K562 (cell line): Measurements from ENCODE around the gene RACGAP1. TPM values are rescaled to one million over a fixed set of nuclear protein-coding genes. Genes with fewer than 3 reads are reported as not detected.

Experiments
- ATAC-seq: fragments of 200-7000 bp; cut with Tn5 transposase; 3 replicates; pipeline ENCODE4 v1.9.1; 2020; ENCODE audit warnings: moderate library complexity
- BruUV-seq: library from RNA; stranded (reverse); fragments of 400-500 nt; replicated peaks from 2 replicates; lab custom pipeline; 2021; lab: Mats Ljungman, UMichigan
- CTCF ChIA-PET: fragments of 300-600 bp; formaldehyde crosslinking; extraction: SDS; loops from one replicate; lab custom pipeline; 2021; ENCODE audit warnings: low intra/inter-chr PET ratio; lab: Yijun Ruan, JAX
- POLR2A ChIA-PET: fragments of 300-600, 350-650 bp; sonication (Branson Sonifier 250); formaldehyde crosslinking; extraction: SDS; loops from one replicate; lab custom pipeline; 2021; ENCODE audit warnings: antibody characterized with exemption, inconsistent platforms; lab: Yijun Ruan, JAX
- DNase-seq, 4 experiments: peaks; one replicate each; pipeline versions ENCODE4 v3.0.0 to v3.0.0-alpha.2; 2011 to 2018; ENCODE audit warnings: low spot score in 3 of 4, mixed read lengths in 3 of 4; ENCODE audit errors: extremely low read depth in 1 of 4
- FAIRE-seq: peaks from 2 replicates; lab custom pipeline; 2011; peaks lifted over from hg19 to GRCh38; lab: Jason Lieb, UNC
- H2AFZ ChIP-seq: 2 replicates; pipeline ENCODE4 v1.6.0; 2011; ENCODE audit warnings: low read depth, low read length, control low read depth, inconsistent platforms
- H3K27ac ChIP-seq: fragments of 200-600 bp; 3 replicates; pipeline ENCODE4 v1.8.0; 2011; ENCODE audit warnings: low read depth, mild to moderate bottlenecking, control low read depth, inconsistent platforms, low read length, moderate library complexity, mixed read lengths; ENCODE audit errors: extremely low read depth
- H3K27me3 ChIP-seq, 2 experiments: fragments of 300-600 bp in 1 of 2; 2 replicates in 1 of 2; 3 replicates in 1 of 2; pipeline versions ENCODE4 v1.6.0 to v1.8.0; 2011; ENCODE audit warnings: inconsistent platforms in 2 of 2, low read length in 2 of 2, mild to moderate bottlenecking in 1 of 2, mixed read lengths in 1 of 2, moderate library complexity in 1 of 2; ENCODE audit not compliant: control insufficient read depth in 2 of 2, insufficient read depth in 2 of 2
- H3K36me3 ChIP-seq: fragments of 300-600 bp; 3 replicates; pipeline ENCODE4 v1.8.0; 2011; ENCODE audit warnings: mild to moderate bottlenecking, low read length, inconsistent platforms; ENCODE audit not compliant: control insufficient read depth, insufficient read depth
- H3K4me1 ChIP-seq, 2 experiments: fragments of 200-600 bp in 1 of 2; replicated peaks in 1 of 2; 2 replicates in 1 of 2; 3 replicates in 1 of 2; pipeline versions ENCODE4 v1.5.1 to v1.8.0; 2011; ENCODE audit warnings: inconsistent platforms in 2 of 2, low read length in 2 of 2, mild to moderate bottlenecking in 1 of 2, mixed read lengths in 1 of 2, moderate library complexity in 1 of 2; ENCODE audit not compliant: control insufficient read depth in 2 of 2, insufficient read depth in 2 of 2
- H3K4me2 ChIP-seq: 2 replicates; pipeline ENCODE4 v1.6.1; 2011; ENCODE audit warnings: low read length, control low read depth, inconsistent platforms, mixed read lengths; ENCODE audit not compliant: insufficient read depth
- H3K4me3 ChIP-seq: fragments of 200-600 bp; sonication (generic), shearing (Covaris generic); 2 replicates; pipeline ENCODE4 v1.5.1; 2016; ENCODE audit warnings: control low read depth, inconsistent platforms
- H3K79me2 ChIP-seq: fragments of 200-600 bp; 3 replicates; pipeline ENCODE4 v1.8.0; 2011; ENCODE audit warnings: low read length, inconsistent platforms; ENCODE audit not compliant: control insufficient read depth, insufficient read depth
- H3K9ac ChIP-seq, 2 experiments: 2 replicates each; pipeline versions ENCODE4 v1.6.0 to v1.6.1; 2011; ENCODE audit warnings: low read depth in 2 of 2, low read length in 2 of 2, control low read depth in 1 of 2, inconsistent platforms in 1 of 2, mild to moderate bottlenecking in 1 of 2, mixed read lengths in 1 of 2; ENCODE audit not compliant: insufficient read depth in 1 of 2
- H3K9me1 ChIP-seq: one replicate; pipeline ENCODE4 v1.6.0; 2011; ENCODE audit warnings: inconsistent platforms, mild to moderate bottlenecking, low read length, moderate library complexity; ENCODE audit not compliant: control insufficient read depth, insufficient read depth
- H3K9me3 ChIP-seq: replicated peaks from 2 replicates; pipeline ENCODE4 v1.5.1; 2011; ENCODE audit warnings: low read depth, low read length, inconsistent platforms; ENCODE audit not compliant: control insufficient read depth, insufficient read depth
- H4K20me1 ChIP-seq: replicated peaks from 2 replicates; pipeline ENCODE4 v1.6.1; 2011; ENCODE audit warnings: low read length, inconsistent platforms, mixed read lengths; ENCODE audit not compliant: control insufficient read depth, insufficient read depth
- CHD4 ChIP-seq: fragments of 200-600 bp; sonication (generic); IDR thresholded peaks from 3 replicates; pipeline ENCODE4 v1.6.1; 2012; ENCODE audit warnings: low read depth, mild to moderate bottlenecking, mixed read lengths, low read length, inconsistent platforms; ENCODE audit not compliant: insufficient read depth, insufficient replicate concordance, poor library complexity, severe bottlenecking
- HNRNPUL1 ChIP-seq: fragments of 200-400 bp; formaldehyde crosslinking; IDR thresholded peaks from 2 replicates; pipeline ENCODE4 v1.6.1; 2017; ENCODE audit warnings: low read length
- RHOXF2B ChIP-seq: fragments of 250-450 bp; sonication (Bioruptor Pico); conservative IDR thresholded peaks from 2 replicates; pipeline ENCODE4 v1.5.1; 2021
- RUNX1 ChIP-seq: sonication (generic); IDR thresholded peaks from 2 replicates; pipeline ENCODE4 v1.6.1; 2016; ENCODE audit warnings: antibody characterized with exemption, low read depth
- WGBS: fragments of 100-300 bp; shearing (Covaris generic); methylation state at CpG from one replicate; pipeline ENCODE4 v1.1.6; 2016; ENCODE audit warnings: low coverage, mixed read lengths; ENCODE audit not compliant: insufficient coverage; ENCODE audit errors: missing lambda C conversion rate; 5-methylcytosine and 5-hydroxymethylcytosine counted together
- in situ Hi-C: fragments of 300-500 bp; cut with MboI; formaldehyde crosslinking; loops from 4 replicates; pipeline ENCODE4 v1.15.0; 2018; ENCODE audit warnings: inconsistent platforms, mixed read lengths
- intact Hi-C: fragments of 100-400 bp; cut with micrococcal nuclease; formaldehyde crosslinking; loops from 2 replicates; pipeline ENCODE4 v1.14.2; 2022
- polyA plus RNA-seq, 8 experiments: library from polyadenylated mRNA; depleted of rRNA in 4 of 8; stranded (reverse) in 5 of 8; unstranded in 3 of 8; fragments of >200 nt; fragmentation: Nextera tagmentation in 2 of 8; fragmentation: Illumina TruSeq in 1 of 8; extraction: Ambion mirVana in 2 of 8; extraction: Trizol in 1 of 8; gene quantifications; 2 replicates each; pipeline versions ENCODE4 v1.2.1 to v1.2.3, GENCODE V29; 2011 to 2014; ENCODE audit warnings: inconsistent platforms in 1 of 8, missing spikeins in 1 of 8
- total RNA-seq, 7 experiments: library from RNA; depleted of rRNA in 6 of 7; stranded (reverse); fragments of >200 nt in 6 of 7; fragmentation: Illumina TruSeq in 2 of 7; extraction: Trizol in 2 of 7; gene quantifications; 2 replicates each; pipeline versions ENCODE4 v1.2.1 to v1.2.3, GENCODE V29; 2011 to 2021; ENCODE audit warnings: low replicate concordance in 1 of 7
- TF ChIP-seq, protein P1 (sequence below), 2 experiments: fragments of 150-350 bp in 1 of 2; IDR thresholded peaks; 2 replicates each; pipeline ENCODE4 v1.6.1; 2012 to 2016; ENCODE audit warnings: low read depth in 2 of 2, low read length in 2 of 2, mild to moderate bottlenecking in 1 of 2, moderate library complexity in 1 of 2

Gene RACGAP1
- total and polyA plus RNA-seq, 9 of the 15 experiments (the other 6 are each of a cell fraction or from before 2014, with no cell fraction given): 56.4 to 92.9 (median 71.8) TPM

DNA sequence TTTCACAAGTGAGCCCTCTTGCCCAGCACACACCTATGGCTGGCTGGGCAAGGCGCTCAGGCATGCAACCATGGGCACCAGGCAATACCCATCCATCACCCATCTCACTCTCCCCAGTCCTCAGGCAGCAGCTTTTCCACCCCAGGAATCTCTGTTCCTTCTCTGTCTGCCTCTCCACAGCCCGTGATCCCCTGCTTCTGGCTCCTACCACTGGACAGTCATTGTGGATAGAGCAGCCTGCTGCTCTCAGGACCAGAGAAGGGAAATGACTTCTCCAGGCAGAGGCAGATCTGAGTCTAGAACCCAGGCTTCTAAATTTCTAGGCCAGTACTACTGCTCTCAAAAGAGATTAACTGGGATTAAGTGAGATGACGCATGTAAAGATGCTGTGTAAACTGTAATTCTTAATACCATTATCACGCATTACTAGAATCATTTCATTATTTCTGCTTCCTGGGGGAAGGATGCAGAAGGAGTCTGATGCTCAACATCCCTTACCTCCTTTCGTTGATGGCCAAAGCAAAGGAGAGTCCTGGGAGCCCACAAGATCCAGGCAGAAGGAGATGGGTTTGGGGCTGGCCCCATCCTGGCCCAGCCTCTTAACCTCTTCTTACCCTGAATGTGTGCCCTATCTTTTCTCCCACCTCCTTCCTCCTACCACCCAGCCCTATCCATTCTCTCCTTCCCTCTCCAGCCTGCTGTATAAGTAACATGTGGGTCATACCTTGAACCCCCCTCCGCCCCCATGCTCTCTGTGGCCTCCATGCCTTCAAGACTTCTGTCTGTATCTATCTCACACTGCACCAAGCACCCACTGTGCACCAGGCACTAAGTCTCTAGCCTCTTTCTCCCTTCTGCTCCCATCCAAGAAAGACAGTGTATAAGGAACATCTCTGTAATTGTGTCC is 68.4 kb downstream of the RACGAP1 start:
- WGBS: 3% methylated on average over 5 of the region's 6 CpGs
- H3K4me3 ChIP-seq: no peak overlapping the region

More for the DNA sequence above, 68.4 kb downstream of the RACGAP1 start:
- FAIRE-seq (no peak), DNase-seq (no peak), ATAC-seq (no peak)
- intact Hi-C loops (no loop called here), in situ Hi-C loops (no loop called here)
- ChIA-PET POLR2A (interaction anchor here (0.7 kb wide), 1 partner anchor 11 kb away, joined by 4 read pairs; no protein-coding TSS in a partner anchor), CTCF (no interaction called here)
- Histone ChIP-seq H3K27ac (no peak overlapping the region), H3K9me1 (no peaks in the 10 kb centered on the region), H3K9ac (no peak overlapping the region), H3K27me3 (peaks cover 11 to 43% of the 10 kb centered on the region in 2 experiments; a peak in 4 of 5 replicates), H3K36me3 (no peaks in the 10 kb centered on the region), H2AFZ (no peak overlapping the region), H3K4me2 (no peak overlapping the region), H3K4me1 (peaks cover 0 to 21% of the 10 kb centered on the region in 2 experiments; a peak in 1 of 5 replicates), H3K79me2 (no peaks in the 10 kb centered on the region), H4K20me1 (no peaks in the 10 kb centered on the region), H3K9me3 (no peaks in the 10 kb centered on the region)
- BruUV-seq: no TSS peak
- TF ChIP-seq CHD4 (no peak), RUNX1 (no peak), HNRNPUL1 (no peak), RHOXF2B (CRISPR knock-in tag) (no peak)
- TF ChIP-seq, protein P1, sequence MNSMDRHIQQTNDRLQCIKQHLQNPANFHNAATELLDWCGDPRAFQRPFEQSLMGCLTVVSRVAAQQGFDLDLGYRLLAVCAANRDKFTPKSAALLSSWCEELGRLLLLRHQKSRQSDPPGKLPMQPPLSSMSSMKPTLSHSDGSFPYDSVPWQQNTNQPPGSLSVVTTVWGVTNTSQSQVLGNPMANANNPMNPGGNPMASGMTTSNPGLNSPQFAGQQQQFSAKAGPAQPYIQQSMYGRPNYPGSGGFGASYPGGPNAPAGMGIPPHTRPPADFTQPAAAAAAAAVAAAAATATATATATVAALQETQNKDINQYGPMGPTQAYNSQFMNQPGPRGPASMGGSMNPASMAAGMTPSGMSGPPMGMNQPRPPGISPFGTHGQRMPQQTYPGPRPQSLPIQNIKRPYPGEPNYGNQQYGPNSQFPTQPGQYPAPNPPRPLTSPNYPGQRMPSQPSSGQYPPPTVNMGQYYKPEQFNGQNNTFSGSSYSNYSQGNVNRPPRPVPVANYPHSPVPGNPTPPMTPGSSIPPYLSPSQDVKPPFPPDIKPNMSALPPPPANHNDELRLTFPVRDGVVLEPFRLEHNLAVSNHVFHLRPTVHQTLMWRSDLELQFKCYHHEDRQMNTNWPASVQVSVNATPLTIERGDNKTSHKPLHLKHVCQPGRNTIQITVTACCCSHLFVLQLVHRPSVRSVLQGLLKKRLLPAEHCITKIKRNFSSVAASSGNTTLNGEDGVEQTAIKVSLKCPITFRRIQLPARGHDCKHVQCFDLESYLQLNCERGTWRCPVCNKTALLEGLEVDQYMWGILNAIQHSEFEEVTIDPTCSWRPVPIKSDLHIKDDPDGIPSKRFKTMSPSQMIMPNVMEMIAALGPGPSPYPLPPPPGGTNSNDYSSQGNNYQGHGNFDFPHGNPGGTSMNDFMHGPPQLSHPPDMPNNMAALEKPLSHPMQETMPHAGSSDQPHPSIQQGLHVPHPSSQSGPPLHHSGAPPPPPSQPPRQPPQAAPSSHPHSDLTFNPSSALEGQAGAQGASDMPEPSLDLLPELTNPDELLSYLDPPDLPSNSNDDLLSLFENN (IDR thresholded peaks at IDR 0.05; ENCODE audit: low read depth in 2 of 2, low read length in 2 of 2): no peak
